GM21423 (cell line): ENCODE results near the gene CEP55.
A peak's percentile ranks its signal among the peaks of the same experiment; 100 is the strongest.
"Not testable (repeated sequence)": the region's sequence is repeated elsewhere in the genome, so short reads cannot be mapped to it uniquely, and the experiment has no call there.

Experiments used
- ATAC-seq: cut with Tn5 transposase; IDR thresholded peaks from one replicate; pipeline ENCODE4 v1.9.1; 2021; ENCODE audit warnings: mild to moderate bottlenecking, moderate library complexity; ENCODE audit not compliant: unreplicated experiment

Gene CEP55

GRCh38 chr10:93496322-93497041 is at the start of gene CEP55:
Gene CEP55, plus strand, starts transcription at chr10:93496612. Its CDS starts 3,440 bp downstream, at chr10:93500052.
- peak; percentile 99 for ATAC-seq

- ATAC-seq: no peak
These were observed 49.4 kb upstream of the CEP55 start for GRCh38 chr10:93447019-93447418.

- no peak for ATAC-seq
These were observed 48.4 kb upstream of the CEP55 start for GRCh38 chr10:93447970-93448369.

GRCh38 chr10:93451244-93451947 is 45.0 kb upstream of the CEP55 start:
- ATAC-seq: no peak

- ATAC-seq: no peak
These were observed 44.3 kb upstream of the CEP55 start for GRCh38 chr10:93452143-93452542.

- no peak for ATAC-seq
These were observed 42.3 kb upstream of the CEP55 start for GRCh38 chr10:93454146-93454545.

- ATAC-seq: no peak
These were observed 41.7 kb upstream of the CEP55 start for GRCh38 chr10:93454736-93455135.

GRCh38 chr10:93456480-93456879 is 39.9 kb upstream of the CEP55 start:
- ATAC-seq: no peak

GRCh38 chr10:93457511-93457910 is 38.9 kb upstream of the CEP55 start:
- no peak for ATAC-seq

- ATAC-seq: no peak
These were observed 37.6 kb upstream of the CEP55 start for GRCh38 chr10:93458821-93459257.

GRCh38 chr10:93459466-93459865 is 36.9 kb upstream of the CEP55 start:
- ATAC-seq: no peak

GRCh38 chr10:93461109-93461806 is 35.2 kb upstream of the CEP55 start:
- no peak for ATAC-seq

- no peak for ATAC-seq
These were observed 34.6 kb upstream of the CEP55 start for GRCh38 chr10:93461807-93462178.

GRCh38 chr10:93462371-93462770 is 34.0 kb upstream of the CEP55 start:
- no peak for ATAC-seq

- ATAC-seq: no peak
These were observed 33.5 kb upstream of the CEP55 start for GRCh38 chr10:93462881-93463280.

- ATAC-seq: no peak
These were observed 32.5 kb upstream of the CEP55 start for GRCh38 chr10:93463723-93464476.

GRCh38 chr10:93464776-93465388 is 31.5 kb upstream of the CEP55 start:
- no peak for ATAC-seq

GRCh38 chr10:93465806-93466675 is 30.4 kb upstream of the CEP55 start:
- ATAC-seq: no peak

- ATAC-seq: not testable (repeated sequence)
These were observed 28.8 kb upstream of the CEP55 start for GRCh38 chr10:93467635-93468034.
